T-helper 17 cell (primary cell): ENCODE measurements around the gene IL6. TPM values are rescaled to one million over a fixed set of nuclear protein-coding genes. Genes with fewer than 3 reads are reported as not detected.

ENCODE experiments used
- ATAC-seq: fragments of 150-1000 bp; cut with Tn5 transposase; 2 replicates; pipeline ENCODE4 v1.10.0; 2021; ENCODE audit warnings: mild to moderate bottlenecking, moderate library complexity
- DNase-seq, 3 donors: peaks; one replicate each; pipeline versions ENCODE4 v3.0.0 to v3.0.0-alpha.2; 2020 to 2021
- H3K9me3 ChIP-seq: one replicate; pipeline ENCODE4 v1.7.0; 2013; ENCODE audit warnings: low read length, mild to moderate bottlenecking; ENCODE audit not compliant: control insufficient read depth, poor library complexity, severe bottlenecking
- H3K27ac Mint-ChIP-seq: one replicate; pipeline ENCODE4 v1.8.0; 2022; ENCODE audit warnings: mild to moderate bottlenecking, moderate library complexity, mixed read lengths
- H3K27me3 Mint-ChIP-seq: one replicate; pipeline ENCODE4 v1.8.0; 2022; ENCODE audit warnings: mixed read lengths
- H3K36me3 Mint-ChIP-seq: one replicate; pipeline ENCODE4 v1.8.0; 2022; ENCODE audit warnings: low read depth, mixed read lengths
- H3K4me1 Mint-ChIP-seq: one replicate; pipeline ENCODE4 v1.8.0; 2022; ENCODE audit warnings: mild to moderate bottlenecking, mixed read lengths
- H3K4me3 Mint-ChIP-seq: one replicate; pipeline ENCODE4 v1.8.0; 2022; ENCODE audit warnings: mild to moderate bottlenecking, moderate library complexity, mixed read lengths
- total RNA-seq, 4 donors: library from RNA in 2 of 4; stranded (reverse) in 2 of 4; gene quantifications; one replicate each; pipeline ENCODE4 v1.2.3 and lab custom pipeline; 2022 to 2026

Gene IL6
- total RNA-seq, 2 donors from 2014 or later, result 0.57 to 1.5 TPM

- DNase-seq (no peak), ATAC-seq (no peak)
- peaks cover 12% of the 10 kb centered on the region for H3K4me1 Mint-ChIP-seq
- H3K36me3 Mint-ChIP-seq, result no peaks in the 10 kb centered on the region
- no peak overlapping the region for H3K27ac Mint-ChIP-seq
- H3K9me3 ChIP-seq, result no peaks in the 10 kb centered on the region
- peaks cover 29% of the 10 kb centered on the region for H3K27me3 Mint-ChIP-seq
- H3K4me3 Mint-ChIP-seq, result no peak overlapping the region
Observed at GRCh38 chr7:22724861-22725260, 2.1 kb upstream of the IL6 start.

- no peak overlapping the region for H3K27ac Mint-ChIP-seq
- H3K9me3 ChIP-seq, result no peaks in the 10 kb centered on the region
- DNase-seq (no peak), ATAC-seq (no peak)
- H3K27me3 Mint-ChIP-seq, result peaks cover 29% of the 10 kb centered on the region
- peaks cover 12% of the 10 kb centered on the region for H3K4me1 Mint-ChIP-seq
- H3K36me3 Mint-ChIP-seq, result no peaks in the 10 kb centered on the region
- H3K4me3 Mint-ChIP-seq, result peak overlapping the region; percentile 5
Observed at GRCh38 chr7:22725585-22725984, 1.4 kb upstream of the IL6 start.

- Mint-ChIP-seq H3K27ac (no peak overlapping the region), H3K4me1 (peaks cover 16% of the 10 kb centered on the region), H3K36me3 (no peaks in the 10 kb centered on the region), H3K4me3 (peak overlapping the region; percentile 55), H3K27me3 (peaks cover 29% of the 10 kb centered on the region)
- peak in 1 of 3 donors; percentile 25 for DNase-seq
- H3K9me3 ChIP-seq, result no peaks in the 10 kb centered on the region
- peak; percentile 88 for ATAC-seq
Observed at GRCh38 chr7:22726345-22726906, 574 bp upstream of the IL6 start.

GRCh38 chr7:22727714-22728035 is 675 bp downstream of the IL6 start:
- H3K27ac Mint-ChIP-seq, result no peak overlapping the region
- peaks cover 16% of the 10 kb centered on the region for H3K4me1 Mint-ChIP-seq
- H3K4me3 Mint-ChIP-seq, result peak overlapping the region; percentile 55
- H3K27me3 Mint-ChIP-seq, result peaks cover 29% of the 10 kb centered on the region
- H3K36me3 Mint-ChIP-seq, result no peaks in the 10 kb centered on the region
- no peaks in the 10 kb centered on the region for H3K9me3 ChIP-seq
- DNase-seq (no peak), ATAC-seq (no peak)

- Mint-ChIP-seq H3K36me3 (no peaks in the 10 kb centered on the region), H3K27me3 (peaks cover 25% of the 10 kb centered on the region), H3K27ac (no peak overlapping the region), H3K4me1 (peaks cover 11% of the 10 kb centered on the region), H3K4me3 (no peak overlapping the region)
- no peak for ATAC-seq
- H3K9me3 ChIP-seq, result no peaks in the 10 kb centered on the region
- no peak for DNase-seq
Observed at GRCh38 chr7:22728401-22729029, 1.5 kb downstream of the IL6 start.

- DNase-seq (no peak), ATAC-seq (no peak)
- H3K4me1 Mint-ChIP-seq, result peaks cover 11% of the 10 kb centered on the region
- H3K9me3 ChIP-seq, result no peaks in the 10 kb centered on the region
- no peak overlapping the region for H3K27ac Mint-ChIP-seq
- no peak overlapping the region for H3K4me3 Mint-ChIP-seq
- peaks cover 30% of the 10 kb centered on the region for H3K27me3 Mint-ChIP-seq
- H3K36me3 Mint-ChIP-seq, result peaks cover under 1% of the 10 kb centered on the region
Observed at GRCh38 chr7:22729180-22729825, 2.3 kb downstream of the IL6 start.

- no peaks in the 10 kb centered on the region for H3K9me3 ChIP-seq
- Mint-ChIP-seq H3K4me1 (peaks cover 11% of the 10 kb centered on the region), H3K4me3 (no peak overlapping the region), H3K36me3 (peaks cover 3% of the 10 kb centered on the region), H3K27ac (no peak overlapping the region), H3K27me3 (peaks cover 31% of the 10 kb centered on the region)
- ATAC-seq, result no peak
- no peak for DNase-seq
Observed at GRCh38 chr7:22730066-22730710, 3.2 kb downstream of the IL6 start.

GRCh38 chr7:22730921-22731654 is 4.1 kb downstream of the IL6 start:
- ATAC-seq (no peak), DNase-seq (no peak)
- Mint-ChIP-seq H3K27me3 (peaks cover 25% of the 10 kb centered on the region), H3K27ac (no peak overlapping the region), H3K4me3 (peak overlapping the region; percentile 31), H3K4me1 (peaks cover 8% of the 10 kb centered on the region), H3K36me3 (peaks cover 3% of the 10 kb centered on the region)
- no peaks in the 10 kb centered on the region for H3K9me3 ChIP-seq

- Mint-ChIP-seq H3K36me3 (peaks cover 3% of the 10 kb centered on the region), H3K27ac (no peak overlapping the region), H3K4me3 (no peak overlapping the region), H3K27me3 (peaks cover 21% of the 10 kb centered on the region), H3K4me1 (peaks cover 4% of the 10 kb centered on the region)
- no peak for ATAC-seq
- no peaks in the 10 kb centered on the region for H3K9me3 ChIP-seq
- DNase-seq, result no peak
Observed at GRCh38 chr7:22731766-22732165, 4.8 kb downstream of the IL6 start.

- peaks cover 4% of the 10 kb centered on the region for H3K4me1 Mint-ChIP-seq
- no peak overlapping the region for H3K4me3 Mint-ChIP-seq
- no peaks in the 10 kb centered on the region for H3K9me3 ChIP-seq
- no peak overlapping the region for H3K27ac Mint-ChIP-seq
- DNase-seq (no peak), ATAC-seq (no peak)
- peaks cover 3% of the 10 kb centered on the region for H3K36me3 Mint-ChIP-seq
- H3K27me3 Mint-ChIP-seq, result peaks cover 24% of the 10 kb centered on the region
Observed at GRCh38 chr7:22732556-22733126, 5.6 kb downstream of the IL6 start.

- DNase-seq, result no peak
- Mint-ChIP-seq H3K4me1 (peaks cover 4% of the 10 kb centered on the region), H3K36me3 (peaks cover 3% of the 10 kb centered on the region), H3K27me3 (peaks cover 29% of the 10 kb centered on the region), H3K4me3 (no peak overlapping the region), H3K27ac (no peak overlapping the region)
- H3K9me3 ChIP-seq, result no peaks in the 10 kb centered on the region
- ATAC-seq, result no peak
Observed at GRCh38 chr7:22733761-22734160, 6.8 kb downstream of the IL6 start.

- Mint-ChIP-seq H3K27ac (no peak overlapping the region), H3K4me3 (no peak overlapping the region), H3K4me1 (no peaks in the 10 kb centered on the region), H3K27me3 (peaks cover 12% of the 10 kb centered on the region), H3K36me3 (no peaks in the 10 kb centered on the region)
- DNase-seq (no peak), ATAC-seq (no peak)
- no peaks in the 10 kb centered on the region for H3K9me3 ChIP-seq
Observed at GRCh38 chr7:22743014-22743413, 16.0 kb downstream of the IL6 start.

GRCh38 chr7:22751341-22751740 is 24.3 kb downstream of the IL6 start:
- DNase-seq (no peak), ATAC-seq (no peak)
- Mint-ChIP-seq H3K4me3 (no peak overlapping the region), H3K36me3 (peaks cover 4% of the 10 kb centered on the region), H3K27me3 (peaks cover 2% of the 10 kb centered on the region), H3K27ac (no peak overlapping the region), H3K4me1 (no peaks in the 10 kb centered on the region)
- H3K9me3 ChIP-seq, result no peaks in the 10 kb centered on the region
